C1 segment of cervical spinal cord (tissue), 14 donors: ENCODE data around the gene PHC2.

Experiments
- DNase-seq, 14 donors: peaks; one replicate each; lab custom pipeline; 2025; lab: John Stamatoyannopoulos, UW

PHC2 gene

DNA sequence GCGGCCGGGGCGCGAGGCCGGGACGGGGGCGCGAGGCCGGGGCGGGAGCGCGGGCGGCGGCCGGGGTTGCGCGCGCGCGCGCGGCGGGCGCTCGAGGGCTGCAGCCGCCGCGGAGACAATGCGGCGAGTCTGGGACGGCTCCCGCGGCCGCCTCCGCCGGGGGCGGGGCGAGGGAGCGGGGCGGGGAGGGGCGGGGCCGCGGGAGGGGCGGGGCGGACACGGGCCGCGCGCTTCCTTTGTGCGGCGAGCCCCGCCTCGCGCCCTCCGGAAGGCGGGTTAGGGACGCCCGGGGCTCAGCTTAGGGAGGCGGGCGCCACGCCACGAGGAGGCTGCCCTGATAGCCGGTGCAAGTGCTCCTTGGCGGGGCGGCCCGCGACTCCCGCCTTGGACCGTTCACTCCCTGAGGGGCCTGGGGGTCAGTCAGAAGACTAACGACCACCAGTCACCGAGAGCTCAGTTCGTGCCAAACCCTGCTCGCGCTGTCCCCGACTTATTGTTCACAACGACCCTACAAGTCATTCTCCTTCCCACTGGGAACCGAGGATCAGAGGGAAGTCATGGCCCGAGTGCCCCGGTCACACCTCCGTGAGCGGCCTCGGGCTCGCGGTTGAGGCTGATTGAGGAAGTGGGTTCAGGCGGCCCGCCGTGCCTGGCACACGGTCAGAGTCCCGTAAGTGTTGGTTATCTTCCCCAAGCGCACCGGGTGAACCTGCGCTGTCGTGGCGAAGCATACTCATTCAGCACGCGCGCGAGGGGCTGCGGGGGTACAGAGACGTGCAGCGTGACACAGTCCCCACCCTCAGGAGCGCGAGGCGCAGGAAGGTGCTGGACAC is 80.9 kb downstream of the PHC2 start:
- DNase-seq, result peak in 12 of 14 donors; percentile 60 to 89 (median 71)

DNA sequence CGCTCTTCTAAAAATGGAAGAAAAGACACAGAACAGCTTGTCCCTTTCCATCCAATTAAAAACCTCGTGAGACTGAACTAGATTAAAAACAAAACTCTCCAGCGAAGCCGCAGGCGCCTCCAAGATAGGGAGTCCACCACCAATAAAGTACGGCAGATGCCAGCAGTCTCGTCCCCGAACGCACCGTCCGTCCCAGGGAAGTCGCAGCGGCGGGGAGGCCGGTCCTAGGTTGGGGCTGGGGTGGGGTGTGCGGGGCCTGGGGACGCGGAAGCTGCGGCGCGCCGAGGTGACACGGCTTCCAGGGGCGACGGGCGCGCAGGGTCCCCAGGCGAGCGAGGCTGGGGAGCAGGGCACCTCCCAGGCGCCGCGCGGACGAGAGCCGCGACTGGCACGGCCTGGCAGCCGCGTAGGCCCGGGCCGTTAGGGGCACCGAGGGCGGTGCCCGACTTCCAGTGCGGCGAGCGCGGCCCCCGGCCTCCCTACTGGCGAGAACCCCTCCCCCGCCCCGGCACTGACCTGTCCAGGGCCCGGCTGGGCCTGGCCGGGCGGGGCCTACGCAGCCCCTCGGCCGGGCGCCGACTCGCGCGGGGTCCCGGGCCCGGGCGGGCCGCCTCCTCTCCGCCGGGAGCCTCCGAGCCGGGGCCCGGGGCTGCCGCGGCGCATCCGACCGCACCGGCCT is 81.7 kb downstream of the PHC2 start:
- peak in 7 of 14 donors; percentile 45 to 84 (median 61) for DNase-seq

- DNase-seq, result peak in 3 of 14 donors; percentile 26 to 48 (median 36)
Observed at GRCh38 chr1:33348676-33349080, 82.2 kb downstream of the PHC2 start.

- peak in 1 of 14 donors; percentile 76 for DNase-seq
Observed at GRCh38 chr1:33348194-33348593, 82.7 kb downstream of the PHC2 start.

GRCh38 chr1:33347650-33347992 is 83.3 kb downstream of the PHC2 start:
- peak in 2 of 14 donors; percentile 24 to 29 for DNase-seq

GRCh38 chr1:33346927-33347649 is 83.8 kb downstream of the PHC2 start:
- peak in 3 of 14 donors; percentile 31 to 43 (median 34) for DNase-seq

DNA sequence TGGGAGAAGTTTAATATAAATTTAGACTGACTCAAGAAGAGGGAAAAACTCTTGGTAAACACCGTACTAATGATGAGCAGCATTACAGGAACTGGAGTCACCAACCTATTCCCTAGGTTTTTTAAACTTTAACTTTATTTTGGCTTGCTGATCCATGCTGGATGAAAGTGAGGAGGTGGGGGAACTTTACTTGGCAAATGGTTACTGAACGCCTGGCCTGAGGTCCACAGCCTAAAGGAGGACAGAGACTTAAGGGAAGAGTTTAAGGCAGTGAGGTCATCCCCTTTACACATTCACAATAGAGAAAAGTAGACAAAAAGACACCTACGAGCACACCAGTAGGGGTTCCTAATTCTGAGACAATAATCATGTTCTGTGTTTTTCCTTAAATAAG is 84.4 kb downstream of the PHC2 start:
- DNase-seq, result no peak

DNA sequence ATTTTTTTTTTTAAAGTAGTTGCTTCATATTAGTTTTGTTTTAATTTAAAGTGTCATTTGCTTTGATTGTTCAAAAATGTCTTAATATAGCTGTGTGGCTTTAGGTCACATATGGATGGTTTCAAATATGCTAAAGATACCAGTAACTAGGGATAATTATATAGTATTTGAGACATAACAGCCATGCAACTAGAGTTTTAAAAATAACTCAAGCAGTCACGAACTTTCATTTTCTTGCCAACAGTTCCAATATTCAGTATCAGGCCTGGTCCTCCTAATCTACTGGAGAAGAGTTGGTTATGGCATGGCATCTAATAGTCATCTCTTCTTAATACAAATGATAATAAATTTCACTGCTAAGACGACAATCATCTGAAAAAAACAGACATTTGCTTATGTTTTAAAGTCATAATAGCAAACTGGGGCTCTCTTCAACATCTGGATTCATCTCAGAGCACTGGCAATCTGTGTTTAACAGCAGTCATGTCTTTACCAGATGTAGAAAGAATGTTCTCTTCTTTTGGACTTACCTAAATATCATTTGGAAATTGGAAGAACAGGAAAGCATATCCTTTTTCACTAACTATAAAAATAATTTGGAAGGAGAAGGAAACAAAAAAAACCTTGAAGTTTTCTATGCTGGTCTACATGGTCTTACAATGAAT is 85.9 kb downstream of the PHC2 start:
- DNase-seq, result no peak

- no peak for DNase-seq
Observed at GRCh38 chr1:33343539-33343938, 87.4 kb downstream of the PHC2 start.

- DNase-seq, result peak in 11 of 14 donors; percentile 34 to 84 (median 63)
Observed at GRCh38 chr1:33342041-33342723, 88.7 kb downstream of the PHC2 start.

- DNase-seq, result no peak
Observed at GRCh38 chr1:33341190-33341589, 89.7 kb downstream of the PHC2 start.

DNA sequence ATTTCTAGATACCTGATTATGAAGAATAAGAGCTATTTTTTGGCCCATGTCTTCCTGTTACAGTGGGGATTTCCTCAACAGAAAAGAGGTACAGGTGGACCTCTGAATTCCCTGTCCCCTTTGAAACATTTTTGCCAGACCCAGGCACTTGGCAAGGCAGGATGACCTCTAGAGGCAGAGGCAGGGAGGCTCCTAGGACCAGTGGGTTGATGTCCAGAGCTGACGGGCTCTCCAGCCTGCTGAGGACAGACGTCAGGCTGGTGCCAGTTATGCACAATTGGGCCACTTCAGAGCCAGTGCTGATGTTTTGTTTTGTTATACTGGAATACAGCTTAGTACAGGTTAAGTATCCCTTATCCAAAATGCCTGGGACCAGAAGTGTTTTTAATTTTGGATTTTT is 91.5 kb downstream of the PHC2 start:
- DNase-seq, result peak in 3 of 14 donors; percentile 27 to 46 (median 28)

- peak in 11 of 14 donors; percentile 29 to 78 (median 50) for DNase-seq
Observed at GRCh38 chr1:33338440-33339211, 92.3 kb downstream of the PHC2 start.

- peak in 1 of 14 donors; percentile 31 for DNase-seq
Observed at GRCh38 chr1:33338048-33338439, 92.9 kb downstream of the PHC2 start.

DNA sequence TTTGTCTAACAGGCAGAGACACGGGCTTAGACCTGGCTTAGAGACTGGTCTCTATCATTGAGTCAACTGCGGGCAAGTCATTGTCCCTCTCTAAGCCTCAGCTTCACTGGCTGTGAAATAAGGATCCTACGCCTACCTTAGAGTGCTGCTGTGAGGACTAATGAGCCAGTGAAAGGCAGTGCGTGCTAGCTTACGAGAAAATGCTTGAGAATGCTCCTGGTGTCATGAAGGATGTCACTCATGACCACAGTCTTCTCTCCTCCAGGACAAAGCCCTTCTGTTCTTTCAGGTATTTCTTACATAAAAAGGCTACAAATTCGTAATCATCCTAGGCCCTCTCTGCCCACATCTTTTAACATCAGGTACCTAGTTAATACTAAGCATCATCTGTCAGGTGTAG is 93.5 kb downstream of the PHC2 start:
- no peak for DNase-seq

DNA sequence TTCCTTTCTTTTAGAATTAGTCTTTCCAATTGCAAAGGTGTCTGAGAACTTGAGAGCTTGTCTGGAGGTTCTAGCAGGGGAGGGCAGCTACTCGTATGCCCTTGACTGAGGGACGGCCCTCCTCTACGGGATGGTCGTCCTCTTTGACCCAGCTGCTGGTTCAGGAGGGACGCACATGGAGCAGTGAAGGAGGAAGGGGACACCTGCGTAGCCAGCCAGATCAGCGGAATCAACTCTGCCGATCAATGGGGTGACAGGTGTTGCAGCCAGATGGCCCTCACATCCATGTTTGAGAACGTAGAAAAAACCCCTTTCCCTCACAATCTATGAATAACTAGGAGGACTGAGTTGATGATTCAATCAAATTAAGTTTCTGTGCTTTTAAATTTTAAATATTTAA is 94.3 kb downstream of the PHC2 start:
- DNase-seq, result peak in 1 of 14 donors; percentile 29

GRCh38 chr1:33335020-33335419 is 95.9 kb downstream of the PHC2 start:
- peak in 1 of 14 donors; percentile 14 for DNase-seq

DNA sequence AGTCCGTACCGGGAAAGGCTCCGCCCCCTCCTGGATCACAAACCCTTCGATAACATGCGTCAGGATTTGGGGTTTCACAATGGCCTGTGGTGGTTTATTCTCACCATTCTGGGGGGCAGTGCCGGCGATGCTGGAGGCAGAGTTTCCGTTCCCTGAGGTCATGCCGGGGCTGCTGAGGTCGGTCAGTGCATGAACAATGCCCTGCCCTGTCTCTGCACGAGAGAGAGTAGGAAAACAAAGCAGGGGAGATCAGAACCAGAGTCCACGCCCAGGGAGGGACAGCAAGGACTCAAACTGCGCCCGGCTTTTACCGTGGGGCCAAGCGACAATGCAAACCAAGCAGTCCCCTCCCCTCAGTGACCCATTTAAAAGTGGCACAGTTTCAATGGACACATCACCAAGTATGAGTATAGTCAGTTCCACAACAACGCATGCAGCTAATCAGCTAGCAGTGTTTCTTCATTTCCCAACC is 96.8 kb downstream of the PHC2 start:
- peak in 3 of 14 donors; percentile 37 to 61 (median 51) for DNase-seq

- peak in 8 of 14 donors; percentile 17 to 59 (median 22) for DNase-seq
Observed at GRCh38 chr1:33332881-33333280, 98.0 kb downstream of the PHC2 start.

- DNase-seq, result peak in 4 of 14 donors; percentile 24 to 62 (median 42)
Observed at GRCh38 chr1:33332357-33332789, 98.5 kb downstream of the PHC2 start.
